HT1080 (cell line): ENCODE results near the gene CDK8. TPM values are rescaled to one million over a fixed set of nuclear protein-coding genes. Genes with fewer than 3 reads are reported as not detected.
"Not testable (repeated sequence)": the region's sequence is repeated elsewhere in the genome, so short reads cannot be mapped to it uniquely, and the experiment has no call there.

Experiments
- DNase-seq: peaks from one replicate; pipeline ENCODE4 v3.0.0-alpha.2; 2015; ENCODE audit warnings: low read depth
- total RNA-seq: library from RNA; depleted of rRNA; stranded (reverse); fragments of >200 nt; shearing (Covaris generic); gene quantifications from 2 replicates; pipeline ENCODE4 v1.2.3, GENCODE V29; 2014

Gene CDK8
- total RNA-seq, 1 experiment from 2014 or later: 22.8 TPM

- DNase-seq: not testable (repeated sequence)
These were observed 1.9 kb upstream of the CDK8 start for GRCh38 chr13:26252006-26252405.

DNA sequence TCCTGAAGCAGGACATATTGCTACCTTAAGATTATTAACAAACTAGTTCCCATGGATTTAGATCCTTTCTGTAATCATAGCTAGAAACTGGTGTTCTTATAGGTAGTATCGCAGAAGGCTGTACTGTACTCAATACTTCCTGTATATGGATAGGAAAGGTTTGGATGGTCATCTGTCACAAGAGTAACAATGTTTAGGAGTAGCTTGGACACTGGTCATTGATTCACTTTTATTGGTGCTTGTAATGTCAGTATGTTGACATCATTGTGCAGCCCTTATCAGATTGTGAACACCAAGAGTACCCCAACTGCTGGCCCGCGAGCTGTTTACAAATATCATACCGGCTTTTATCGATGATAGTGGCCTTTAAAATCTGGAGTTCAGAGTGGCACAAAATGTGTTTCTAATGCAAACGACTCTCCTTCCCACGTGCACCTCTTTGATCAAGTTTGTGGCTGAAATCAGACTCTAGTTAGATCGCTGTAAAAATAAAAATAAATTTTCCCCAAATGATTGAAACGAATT lies 605 bp upstream of the CDK8 start:
- DNase-seq: no peak

DNA sequence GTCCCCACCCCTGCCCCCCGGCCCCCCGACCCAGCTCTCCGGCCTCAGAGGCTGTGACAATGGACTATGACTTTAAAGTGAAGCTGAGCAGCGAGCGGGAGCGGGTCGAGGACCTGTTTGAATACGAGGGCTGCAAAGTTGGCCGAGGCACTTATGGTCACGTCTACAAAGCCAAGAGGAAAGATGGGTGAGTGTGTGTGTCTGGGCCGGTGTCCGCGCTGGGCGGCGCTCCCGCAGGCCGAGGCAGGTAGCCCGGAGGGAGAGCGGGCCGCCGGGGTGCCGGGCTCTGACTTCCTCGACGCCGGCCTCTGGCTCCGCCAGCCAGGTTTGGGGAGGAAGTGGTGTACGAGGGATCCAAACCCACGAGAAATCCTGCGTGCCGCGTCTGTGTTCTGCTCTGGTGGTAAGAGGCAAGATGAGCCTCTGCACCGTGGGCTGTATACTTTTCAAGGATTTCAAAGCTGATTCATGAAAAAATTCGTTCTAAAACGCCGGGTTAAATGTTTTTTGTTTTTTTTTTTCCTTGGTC lies 718 bp downstream of the CDK8 start:
- DNase-seq: peak; percentile 42

DNA sequence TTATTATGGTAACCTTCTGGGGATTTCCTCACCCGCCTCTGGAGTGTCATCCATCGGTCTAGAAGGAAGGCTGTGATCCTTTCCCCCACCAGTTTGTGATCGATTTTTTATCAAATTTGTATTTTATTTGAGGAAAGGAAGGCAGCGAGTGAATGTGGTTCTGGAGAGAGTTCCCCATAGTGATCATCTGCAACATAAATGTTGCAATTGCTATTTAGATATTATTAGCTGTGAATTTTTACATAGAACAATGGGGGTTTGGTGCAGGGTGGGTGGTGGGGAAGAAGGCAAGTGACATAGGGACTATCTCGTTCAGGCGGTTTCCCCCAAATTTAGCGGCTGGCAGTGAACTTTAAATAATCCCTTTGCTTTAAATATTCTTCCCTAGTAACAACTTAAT lies 1.2 kb downstream of the CDK8 start:
- DNase-seq: no peak

DNA sequence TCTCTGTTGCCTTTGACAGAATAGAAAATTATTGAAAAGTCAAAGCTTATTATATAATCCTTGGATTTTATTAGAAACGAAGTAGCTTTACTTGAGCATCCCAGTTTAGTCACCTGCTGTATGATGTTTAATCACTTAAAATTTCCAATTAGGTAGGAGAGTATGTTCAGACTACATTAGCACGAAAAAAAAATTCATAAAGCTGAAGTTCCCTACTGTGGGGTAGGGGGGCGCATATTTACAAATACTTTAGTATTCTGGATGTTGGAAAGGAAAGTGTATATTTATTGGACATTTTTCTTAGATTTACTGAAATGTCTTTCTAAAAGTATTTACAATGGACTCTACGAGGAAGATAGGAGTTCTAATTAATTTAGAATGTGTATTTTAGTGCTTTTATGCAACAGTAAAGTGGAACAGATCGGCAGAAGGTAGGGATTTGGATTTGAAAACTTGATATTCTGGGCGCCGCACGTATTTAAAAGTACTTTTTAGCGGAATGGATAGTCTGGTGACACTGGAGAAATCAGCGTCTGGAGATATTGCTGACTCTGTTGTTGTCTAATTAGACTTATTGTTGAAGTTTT lies 1.9 kb downstream of the CDK8 start:
- no peak for DNase-seq

DNA sequence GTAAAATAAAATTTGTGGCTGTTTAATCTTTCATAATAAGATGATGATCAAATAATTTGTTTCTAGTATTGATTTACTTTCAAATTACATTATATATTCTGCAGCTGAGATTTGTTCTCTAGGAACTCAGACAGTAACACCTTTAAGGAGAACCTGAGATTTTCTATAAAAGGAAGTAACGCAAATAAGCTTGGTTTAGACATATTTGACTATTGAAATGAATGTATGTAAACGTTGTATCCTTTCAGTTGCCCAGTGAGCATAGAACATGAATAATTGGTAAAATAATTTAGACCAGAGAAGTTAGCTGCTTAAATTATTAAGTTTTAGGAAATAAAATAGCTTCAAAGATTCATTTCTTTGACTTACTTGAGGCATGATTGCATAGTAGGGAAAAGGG lies 3.1 kb downstream of the CDK8 start:
- no peak for DNase-seq

DNA sequence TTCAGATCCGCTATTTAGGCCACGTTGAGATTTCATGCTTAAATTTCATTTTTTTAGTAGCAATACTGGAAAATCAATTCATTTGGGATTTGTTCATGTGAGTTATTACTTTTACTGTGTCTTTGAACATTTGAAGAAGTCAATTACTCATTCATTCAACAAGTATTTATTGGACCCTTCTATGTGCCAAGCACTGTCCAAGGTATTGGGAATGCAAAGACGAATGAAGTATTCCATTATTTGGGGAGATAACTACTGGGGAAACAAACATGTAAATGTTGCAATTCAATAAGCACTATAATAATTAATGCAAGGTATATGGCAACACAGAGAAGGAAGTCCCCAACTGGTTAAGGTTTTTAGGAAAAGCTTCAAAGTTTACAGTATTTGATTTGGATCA lies 5.7 kb downstream of the CDK8 start:
- no peak for DNase-seq

- DNase-seq: no peak
These were observed 8.2 kb downstream of the CDK8 start for GRCh38 chr13:26262156-26262555.

DNA sequence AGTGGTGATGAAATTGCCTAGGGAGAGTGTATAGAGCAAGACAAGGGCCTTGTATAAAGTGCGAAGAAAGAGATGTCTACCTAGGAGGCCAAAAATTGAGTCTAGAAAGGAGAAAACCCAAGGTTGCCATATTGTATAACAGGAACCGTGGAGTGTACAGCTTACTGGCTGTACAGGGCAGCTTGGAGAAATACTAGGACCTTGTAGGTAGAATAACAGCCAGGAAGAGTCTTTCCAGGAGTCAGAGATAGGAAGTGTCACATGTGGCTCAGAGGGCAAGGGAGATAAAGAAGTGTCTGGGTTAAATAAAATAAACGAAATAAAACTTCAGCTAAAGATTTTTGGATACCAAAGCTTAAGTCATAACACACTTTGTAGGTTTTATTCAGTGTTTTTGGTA lies 12.4 kb downstream of the CDK8 start:
- DNase-seq: no peak

DNA sequence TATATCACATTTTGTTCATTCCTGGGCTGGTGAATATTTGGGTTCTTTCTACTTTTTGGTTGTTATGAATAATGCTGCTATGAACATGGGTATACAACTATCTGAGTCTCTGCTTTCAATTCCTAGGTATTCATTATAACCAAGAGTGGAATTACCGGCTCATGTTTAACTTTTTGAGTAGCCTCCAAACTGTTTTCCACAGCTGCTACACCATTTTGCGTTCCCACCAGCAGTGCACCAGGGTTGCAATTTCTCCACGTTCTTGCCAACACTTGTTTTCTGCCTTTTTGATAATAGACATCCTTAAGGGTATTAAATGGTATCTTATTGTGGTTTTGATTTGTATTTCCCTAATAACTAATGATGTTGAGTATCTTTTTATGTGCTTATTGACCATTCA lies 16.8 kb downstream of the CDK8 start:
- no peak for DNase-seq

DNA sequence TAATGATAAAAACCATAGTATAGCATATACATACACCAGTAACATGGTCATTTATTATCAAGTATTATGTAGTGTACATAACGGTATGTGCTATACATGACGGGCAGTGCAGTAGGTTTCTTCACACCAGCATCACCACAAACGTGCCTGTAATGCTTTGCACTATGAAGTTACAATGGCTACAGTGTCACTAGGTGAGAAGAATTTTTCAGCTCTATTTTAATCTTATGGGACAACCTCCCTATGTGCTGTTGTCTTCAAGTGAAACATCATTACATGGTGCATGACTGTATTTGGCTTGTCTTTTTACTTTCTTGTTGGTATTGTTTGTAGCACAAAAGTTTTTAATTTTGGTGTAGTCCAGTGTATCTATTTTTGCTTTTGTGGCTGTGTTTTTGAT lies 18.7 kb downstream of the CDK8 start:
- no peak for DNase-seq

- no peak for DNase-seq
These were observed 26.4 kb downstream of the CDK8 start for GRCh38 chr13:26280295-26280694.

- DNase-seq: peak; percentile 29
These were observed 26.9 kb downstream of the CDK8 start for GRCh38 chr13:26280822-26281221.

GRCh38 chr13:26285911-26286310 lies 32.0 kb downstream of the CDK8 start:
- DNase-seq: not testable (repeated sequence)

DNA sequence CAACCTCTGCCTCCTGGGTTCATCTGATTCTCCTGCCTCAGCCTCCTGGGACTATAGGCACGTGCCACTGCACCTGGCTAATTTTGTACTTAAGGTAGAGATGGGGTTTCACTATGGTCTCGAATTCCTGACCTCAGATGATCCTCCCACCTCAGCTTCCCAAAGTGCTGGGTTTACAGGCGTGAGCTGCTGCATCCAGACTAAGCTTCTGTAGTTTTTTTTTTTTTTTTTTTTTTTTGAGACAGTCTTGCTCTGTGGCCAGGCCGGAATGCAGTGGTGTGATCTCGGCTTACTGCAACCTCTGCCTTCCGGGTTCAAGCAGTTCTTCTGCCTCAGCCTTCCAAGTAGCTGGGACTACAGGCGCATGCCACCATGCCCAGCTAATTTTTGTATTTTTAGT lies 34.9 kb downstream of the CDK8 start:
- not testable (repeated sequence) for DNase-seq

DNA sequence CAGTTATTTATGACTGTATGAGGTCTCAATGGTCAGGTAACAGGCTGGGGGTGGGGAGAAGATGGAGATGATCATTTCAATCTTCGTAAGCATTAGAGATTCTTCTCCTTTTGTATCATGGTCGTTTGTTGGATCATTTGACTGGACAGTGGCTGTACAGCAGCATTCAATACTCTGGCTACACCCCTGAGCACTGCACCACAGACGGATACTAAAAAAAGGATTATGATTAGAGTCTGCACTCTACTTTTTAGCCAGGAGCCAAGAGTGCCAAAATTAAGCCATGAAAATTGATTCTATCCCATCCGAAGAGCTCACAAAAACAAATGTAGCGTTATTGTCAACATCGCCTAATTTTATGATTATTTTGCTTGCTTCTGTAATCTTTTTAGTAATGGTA lies 41.9 kb downstream of the CDK8 start:
- no peak for DNase-seq

DNA sequence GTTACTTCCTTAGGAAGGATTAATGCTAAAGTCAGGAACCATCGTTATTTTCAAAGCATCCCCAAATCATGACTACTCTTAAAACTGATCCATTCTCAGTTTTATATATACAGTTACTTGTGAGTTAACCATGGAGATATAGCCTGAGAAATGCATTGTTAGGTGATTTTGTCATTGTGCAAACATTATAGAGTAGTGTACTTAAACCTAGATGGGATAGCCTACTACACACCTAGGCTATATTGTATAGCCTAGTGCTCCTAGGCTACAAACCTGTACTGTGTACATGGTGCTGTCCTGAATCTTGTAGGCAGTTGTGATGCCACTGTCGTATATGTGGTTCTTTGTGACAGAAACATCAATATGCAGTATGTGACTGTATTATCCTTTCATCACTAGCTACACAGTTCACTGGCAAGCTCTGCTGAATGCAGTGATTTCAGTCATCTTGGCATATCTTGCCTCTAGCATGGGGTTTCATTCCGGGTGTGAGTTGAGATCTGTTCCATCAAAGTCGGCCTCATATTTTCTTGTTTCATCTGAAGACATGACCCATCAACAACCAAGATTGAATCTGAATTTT lies 45.3 kb downstream of the CDK8 start:
- no peak for DNase-seq

DNA sequence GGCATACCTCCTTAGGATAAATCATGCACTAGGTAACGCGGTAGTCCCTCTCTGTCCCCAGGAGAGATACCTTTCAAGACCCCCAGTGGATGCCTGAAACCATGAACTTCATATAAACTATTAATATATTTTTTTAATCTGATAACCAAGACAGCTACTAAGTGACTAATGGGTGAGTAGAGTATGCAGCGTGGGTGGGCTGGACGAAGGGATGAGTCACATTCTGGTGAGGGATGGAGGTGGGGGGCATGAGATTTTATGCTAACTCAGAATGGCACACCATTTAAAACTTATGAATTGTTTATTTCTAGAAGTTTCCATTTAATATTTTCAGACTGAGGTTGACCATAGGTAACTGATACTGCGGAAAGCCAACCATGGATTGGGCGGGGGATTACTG lies 46.2 kb downstream of the CDK8 start:
- DNase-seq: peak; percentile 73

DNA sequence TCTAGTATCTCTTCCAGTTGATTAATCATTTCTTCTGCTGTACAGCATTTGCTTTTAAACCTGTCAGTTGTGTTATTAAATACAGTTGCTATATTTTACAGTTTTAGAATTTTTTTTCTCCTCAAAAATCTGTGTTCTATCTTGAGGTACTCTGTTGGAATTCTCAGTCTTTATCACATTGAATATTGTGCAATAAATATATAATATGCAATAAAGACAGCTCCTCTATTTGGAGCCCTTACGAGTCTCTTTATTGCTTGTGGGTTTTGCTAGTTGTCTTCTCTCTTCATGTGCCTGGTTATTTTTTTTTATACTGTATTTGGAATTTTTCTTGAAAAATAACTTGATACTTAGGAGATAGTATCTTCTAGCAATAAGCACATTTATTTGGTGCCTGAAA lies 51.7 kb downstream of the CDK8 start:
- no peak for DNase-seq

DNA sequence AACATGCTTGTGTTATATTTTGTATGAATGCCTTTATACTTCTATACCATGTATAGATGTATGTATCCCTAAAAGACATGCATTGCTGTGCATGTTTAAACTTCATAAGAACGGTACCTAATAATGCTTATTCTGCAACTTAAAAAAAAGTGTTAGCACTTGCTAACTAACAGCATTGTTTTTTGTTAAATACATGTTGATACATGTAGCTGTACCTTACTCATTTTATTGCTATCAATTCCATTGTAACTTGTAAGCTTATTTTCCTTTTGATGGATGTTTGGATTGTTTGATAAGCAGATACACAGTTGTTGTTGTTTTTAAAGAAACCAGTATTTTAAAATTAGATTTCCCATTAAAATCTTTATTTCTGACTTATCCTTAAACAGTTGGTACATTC lies 53.8 kb downstream of the CDK8 start:
- DNase-seq: no peak

DNA sequence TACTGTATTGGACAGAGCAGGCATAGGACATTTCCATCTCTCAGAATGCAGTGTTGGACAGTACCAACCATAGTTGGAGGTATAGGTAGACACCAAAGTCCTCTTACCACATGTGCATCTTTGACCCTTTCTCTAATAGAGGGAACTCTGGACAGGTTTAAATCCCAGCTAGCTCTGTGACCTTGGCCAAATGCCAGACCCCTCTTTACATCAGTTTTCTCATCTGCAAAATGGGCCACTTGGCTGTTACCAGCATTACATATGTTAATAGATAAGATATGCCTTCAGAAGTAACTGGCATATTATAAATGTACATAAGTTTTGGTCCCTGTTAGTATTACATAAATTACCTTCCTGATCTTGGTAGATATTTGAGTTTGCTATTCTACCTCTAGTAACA lies 54.3 kb downstream of the CDK8 start:
- DNase-seq: no peak

DNA sequence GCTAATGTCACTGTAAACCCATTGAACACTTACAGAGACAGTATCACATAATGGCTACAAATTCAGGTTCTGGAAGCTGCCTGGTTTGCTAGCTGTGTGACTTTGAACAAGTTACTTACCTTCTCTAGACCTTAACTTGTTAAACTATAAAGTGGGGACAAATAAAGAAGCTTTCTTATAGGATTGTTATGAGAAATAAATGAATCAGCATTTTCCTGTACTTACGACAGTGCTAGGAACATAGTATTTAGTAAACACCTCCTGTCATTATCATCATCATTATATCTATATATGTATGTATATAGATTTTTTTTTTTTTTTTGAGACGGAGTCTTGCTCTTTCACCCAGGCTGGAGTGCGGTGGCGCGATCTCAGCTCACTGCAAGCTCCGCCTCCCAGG lies 54.9 kb downstream of the CDK8 start:
- no peak for DNase-seq

DNA sequence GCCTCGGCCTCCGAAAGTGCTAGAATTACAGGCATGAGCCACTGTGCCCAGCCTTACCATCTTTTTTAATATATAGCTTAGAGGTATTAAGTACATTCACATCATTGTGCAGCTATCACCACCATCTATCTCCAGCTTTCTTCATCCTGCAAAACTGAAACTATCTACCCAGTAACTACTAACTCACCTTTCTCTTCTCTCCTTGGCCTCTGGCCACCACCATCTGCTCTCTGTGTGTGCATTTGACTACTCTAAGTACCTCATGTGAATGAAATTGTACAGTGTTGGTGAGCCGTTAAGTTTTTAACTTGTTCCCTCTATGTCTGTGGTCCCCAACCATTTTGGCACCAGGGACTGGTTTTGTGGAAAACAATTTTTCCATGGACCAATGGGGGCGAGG lies 56.1 kb downstream of the CDK8 start:
- no peak for DNase-seq
